22Rv1 (cell line): Measurements from ENCODE around the gene JARID2.
"Not testable (repeated sequence)": the region's sequence is repeated elsewhere in the genome, so short reads cannot be mapped to it uniquely, and the experiment has no call there.

ENCODE experiments used
- H3K27ac ChIP-seq: fragments of 450-650 bp; 2 replicates; pipeline ENCODE4 v1.5.1; 2017
- CTCF ChIP-seq: fragments of 450-650 bp; IDR thresholded peaks from 2 replicates; pipeline ENCODE4 v1.5.1; 2017; ENCODE audit warnings: mild to moderate bottlenecking
- ZFX ChIP-seq: fragments of 450-650 bp; IDR thresholded peaks from 2 replicates; pipeline ENCODE4 v1.6.1; 2017; ENCODE audit warnings: antibody characterized with exemption, borderline replicate concordance

JARID2 gene

DNA sequence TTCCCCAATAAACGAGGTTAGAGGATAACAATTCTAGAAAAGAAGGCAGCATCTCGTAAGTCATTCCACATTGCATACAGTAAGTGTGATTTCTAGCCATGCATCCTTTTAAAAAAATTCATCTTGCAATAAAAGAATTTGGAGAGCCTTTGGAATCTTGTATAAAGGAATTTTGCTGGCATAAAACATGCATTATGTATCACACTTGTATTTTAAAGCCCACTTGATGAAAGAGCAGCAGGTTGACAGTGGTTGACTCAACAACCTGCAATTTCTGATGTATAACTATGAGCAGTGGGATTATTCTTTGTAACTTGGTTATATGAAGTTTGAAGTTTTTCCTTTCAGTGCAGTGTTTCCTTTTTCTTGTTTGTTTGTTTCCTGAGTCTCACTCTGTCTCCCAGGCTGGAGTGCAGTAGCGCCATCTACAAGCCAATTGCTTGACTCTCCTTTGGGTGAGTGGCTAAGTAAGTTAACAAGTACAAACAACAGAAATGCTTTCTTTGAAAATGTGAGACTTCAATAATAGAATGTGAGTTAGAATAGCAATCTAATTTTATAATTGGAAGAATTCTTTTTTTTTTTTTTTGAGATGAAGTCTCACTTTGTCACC lies 39.9 kb downstream of the JARID2 start:
- H3K27ac ChIP-seq, result no peak overlapping the region
- TF ChIP-seq CTCF, result peak; percentile 31
- TF ChIP-seq ZFX, result no peak

DNA sequence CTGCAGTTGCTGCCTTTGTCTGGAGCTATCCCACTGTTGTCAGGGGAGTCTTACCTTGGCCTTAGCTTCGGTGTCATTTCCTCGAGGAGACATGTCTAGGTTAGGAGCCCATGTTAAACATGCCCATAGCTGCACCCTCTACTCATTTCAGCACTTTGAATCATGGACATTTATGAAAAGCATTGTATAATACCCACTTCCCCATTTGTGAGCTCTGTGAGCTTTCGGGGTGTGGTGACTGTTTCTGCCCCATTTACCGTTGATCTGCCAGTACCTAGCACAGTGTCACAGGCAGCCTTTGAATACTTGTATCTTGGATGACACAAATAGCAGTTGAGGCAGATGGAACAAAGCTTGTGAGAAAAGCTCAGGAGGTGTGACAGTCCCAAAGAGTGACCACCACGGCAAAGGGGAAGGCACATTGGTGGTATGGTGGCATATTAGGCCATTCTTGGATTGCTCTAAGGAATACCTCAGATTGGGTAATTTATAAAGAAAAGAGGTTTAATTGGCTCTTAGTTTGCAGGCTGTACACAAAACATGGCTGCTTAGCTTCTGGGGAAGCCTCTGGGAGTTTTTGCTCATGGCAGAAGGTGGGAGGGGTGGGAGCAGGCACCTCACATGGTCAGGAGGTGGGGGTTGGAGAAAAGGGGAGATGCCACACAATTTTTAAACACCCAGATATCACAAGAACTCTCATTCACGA lies 42.0 kb downstream of the JARID2 start:
- H3K27ac ChIP-seq, result no peak overlapping the region
- TF ChIP-seq CTCF, result no peak
- TF ChIP-seq ZFX, result no peak

DNA sequence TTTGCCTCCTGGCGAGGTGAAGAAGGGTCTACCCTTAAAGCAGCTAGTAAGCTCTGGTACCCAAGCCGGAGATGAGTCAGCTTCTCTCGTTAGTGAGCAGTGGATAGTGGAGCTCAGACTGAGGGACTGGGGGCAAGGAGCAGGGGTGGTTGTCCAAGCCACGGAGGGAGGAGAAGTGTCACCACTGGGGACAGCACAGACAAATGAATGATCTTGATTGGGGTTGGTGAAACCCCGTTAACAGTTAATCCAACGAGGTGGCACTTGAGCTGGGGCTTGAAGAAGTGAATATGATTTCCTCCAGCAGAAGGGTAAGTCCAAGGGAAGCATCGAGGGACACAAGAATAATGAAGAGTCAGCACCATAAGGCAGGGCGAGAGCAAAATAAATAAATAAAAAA lies 43.0 kb downstream of the JARID2 start:
- TF ChIP-seq ZFX (no peak), CTCF (no peak)
- no peak overlapping the region for H3K27ac ChIP-seq

GRCh38 chr6:15289456-15289855 lies 43.6 kb downstream of the JARID2 start:
- not testable (repeated sequence) for H3K27ac ChIP-seq

- no peak overlapping the region for H3K27ac ChIP-seq
- TF ChIP-seq ZFX, result no peak
- no peak for TF ChIP-seq CTCF
These were observed 44.3 kb downstream of the JARID2 start for GRCh38 chr6:15290067-15290680.

DNA sequence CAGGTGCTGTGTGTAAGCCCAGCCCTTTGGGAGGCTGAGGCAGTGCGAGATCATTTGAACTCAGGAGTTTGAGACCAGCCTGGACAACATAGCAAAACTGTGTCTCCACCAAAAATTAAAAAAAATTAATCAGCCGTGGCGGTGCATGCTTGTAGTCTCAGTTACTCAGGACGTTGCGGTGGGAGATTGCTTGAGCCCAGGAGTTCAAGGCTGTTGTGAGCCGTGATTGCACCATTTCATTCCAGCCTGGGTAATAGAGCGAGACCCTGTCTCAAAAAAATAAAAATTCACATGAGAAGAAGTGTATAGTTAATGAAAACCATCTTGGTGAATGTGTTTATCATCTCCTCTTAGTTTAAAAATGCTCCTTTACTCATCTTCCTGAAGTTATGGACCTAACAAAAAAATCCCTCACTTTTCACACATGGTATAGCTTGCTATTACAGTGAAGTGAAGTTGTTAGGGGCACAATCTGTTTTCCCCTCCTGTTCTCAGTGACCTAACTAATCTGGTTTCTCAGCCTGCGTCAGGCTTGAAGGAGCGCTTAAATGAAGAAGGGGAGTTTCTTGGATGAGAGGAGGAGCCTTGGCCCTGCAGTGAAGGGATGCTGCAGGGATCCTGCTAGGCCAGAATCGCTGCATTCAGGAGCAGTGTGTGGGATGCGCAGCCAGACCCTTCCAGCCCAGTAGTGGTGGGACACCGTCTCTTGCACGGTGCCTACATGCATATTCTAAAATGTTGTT lies 45.3 kb downstream of the JARID2 start:
- no peak overlapping the region for H3K27ac ChIP-seq
- no peak for TF ChIP-seq CTCF
- no peak for TF ChIP-seq ZFX

DNA sequence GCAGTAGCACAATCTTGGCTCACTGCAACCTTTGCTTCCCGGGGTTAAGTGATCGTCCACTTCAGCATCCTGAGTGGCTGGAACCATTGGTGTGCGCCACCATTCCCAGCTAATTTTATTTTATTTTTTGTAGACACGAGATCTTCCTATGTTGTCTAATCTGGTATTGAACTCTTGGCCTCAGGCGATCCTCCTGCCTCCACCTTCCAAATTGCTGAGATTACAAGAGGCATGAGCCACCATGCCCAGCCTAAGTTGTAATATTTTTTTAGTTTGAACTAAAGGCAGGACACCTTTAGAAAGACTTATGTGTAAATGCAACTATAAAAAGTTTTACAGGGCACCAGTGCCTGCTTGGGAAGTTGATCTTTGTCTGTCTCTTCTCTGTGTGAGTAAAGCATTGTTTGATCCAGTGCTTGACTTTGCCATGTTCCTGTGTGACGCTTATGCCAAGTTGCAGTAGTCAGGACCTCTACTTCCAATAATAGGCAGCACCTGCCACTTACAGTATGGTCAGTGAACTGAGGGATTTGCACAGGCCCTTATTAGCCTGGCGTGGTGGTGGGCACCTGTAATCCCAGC lies 46.9 kb downstream of the JARID2 start:
- no peak for TF ChIP-seq ZFX
- TF ChIP-seq CTCF, result no peak
- H3K27ac ChIP-seq, result no peak overlapping the region
